Nephron progenitor cell (in vitro differentiated cells): Measurements from ENCODE around the gene UHRF2.
"Not testable (repeated sequence)": the region's sequence is repeated elsewhere in the genome, so short reads cannot be mapped to it uniquely, and the experiment has no call there.

ENCODE experiments used
- DNase-seq: peaks from one replicate; pipeline ENCODE4 v3.0.0; 2021
- H3K27ac Mint-ChIP-seq: 2 replicates; pipeline ENCODE4 v1.8.0; 2021; ENCODE audit warnings: mild to moderate bottlenecking, moderate library complexity, mixed read lengths
- H3K27me3 Mint-ChIP-seq: 2 replicates; pipeline ENCODE4 v1.8.0; 2021; ENCODE audit warnings: mild to moderate bottlenecking, low read depth, mixed read lengths; ENCODE audit not compliant: poor library complexity
- H3K36me3 Mint-ChIP-seq: 2 replicates; pipeline ENCODE4 v1.8.0; 2021; ENCODE audit warnings: low read depth, mixed read lengths
- H3K4me1 Mint-ChIP-seq: 2 replicates; pipeline ENCODE4 v1.8.0; 2021; ENCODE audit warnings: mixed read lengths
- H3K4me3 Mint-ChIP-seq: 2 replicates; pipeline ENCODE4 v1.8.0; 2021; ENCODE audit warnings: mild to moderate bottlenecking, moderate library complexity, mixed read lengths
- H3K9me3 Mint-ChIP-seq: 2 replicates; pipeline ENCODE4 v1.8.0; 2021; ENCODE audit warnings: mild to moderate bottlenecking, moderate library complexity, mixed read lengths
- CTCF ChIP-seq: fragments of 200-600 bp; sonication (generic); IDR thresholded peaks from 2 replicates; pipeline ENCODE4 v1.5.0; 2021; ENCODE audit warnings: antibody characterized with exemption

UHRF2 gene

GRCh38 chr9:6449645-6450044, 36.6 kb downstream of the UHRF2 start:
- Mint-ChIP-seq H3K9me3 (peaks cover 22% of the 10 kb centered on the region), H3K27ac (peak overlapping the region; percentile 78), H3K27me3 (no peaks in the 10 kb centered on the region), H3K4me1 (no peaks in the 10 kb centered on the region), H3K36me3 (peaks cover 61% of the 10 kb centered on the region), H3K4me3 (no peak overlapping the region)
- no peak for DNase-seq
- TF ChIP-seq CTCF: no peak

- no peaks in the 10 kb centered on the region for H3K27me3 Mint-ChIP-seq
- DNase-seq: no peak
- H3K27ac Mint-ChIP-seq: no peak overlapping the region
- peaks cover 66% of the 10 kb centered on the region for H3K36me3 Mint-ChIP-seq
- H3K4me1 Mint-ChIP-seq: no peaks in the 10 kb centered on the region
- H3K9me3 Mint-ChIP-seq: peaks cover 32% of the 10 kb centered on the region
- TF ChIP-seq CTCF: no peak
- no peak overlapping the region for H3K4me3 Mint-ChIP-seq
Observed at GRCh38 chr9:6450641-6451375, 37.8 kb downstream of the UHRF2 start.

DNA sequence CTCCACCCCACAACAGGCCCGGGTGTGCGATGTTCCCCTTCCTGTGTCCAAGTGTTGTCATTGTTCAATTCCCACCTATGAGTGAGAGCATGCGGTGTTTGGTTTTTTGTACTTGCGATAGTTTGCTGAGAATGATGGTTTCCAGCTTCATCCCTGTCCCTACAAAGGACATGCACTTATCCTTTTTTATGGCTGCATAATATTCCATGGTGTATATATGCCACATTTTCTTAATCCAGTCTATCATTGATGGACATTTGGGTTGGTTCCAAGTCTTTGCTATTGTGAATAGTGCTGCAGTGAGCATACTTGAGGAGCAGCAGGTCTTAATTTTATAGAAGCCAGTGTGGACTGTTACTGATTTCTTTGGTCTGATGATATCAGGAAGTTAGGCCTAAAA, 42.3 kb downstream of the UHRF2 start:
- not testable (repeated sequence) for H3K4me1 Mint-ChIP-seq, DNase-seq, H3K27ac Mint-ChIP-seq, H3K27me3 Mint-ChIP-seq, H3K4me3 Mint-ChIP-seq
- Mint-ChIP-seq H3K36me3 (peaks cover 89% of the 10 kb centered on the region), H3K9me3 (peaks cover 59% of the 10 kb centered on the region)

GRCh38 chr9:6458704-6459103, 45.7 kb downstream of the UHRF2 start:
- not testable (repeated sequence) for DNase-seq, H3K4me3 Mint-ChIP-seq, H3K27me3 Mint-ChIP-seq, H3K4me1 Mint-ChIP-seq, H3K27ac Mint-ChIP-seq
- Mint-ChIP-seq H3K9me3 (peaks cover 45% of the 10 kb centered on the region), H3K36me3 (peaks cover 59% of the 10 kb centered on the region)

- H3K4me1 Mint-ChIP-seq: no peaks in the 10 kb centered on the region
- no peak overlapping the region for H3K27ac Mint-ChIP-seq
Observed at GRCh38 chr9:6459718-6460117, 46.7 kb downstream of the UHRF2 start.

DNA sequence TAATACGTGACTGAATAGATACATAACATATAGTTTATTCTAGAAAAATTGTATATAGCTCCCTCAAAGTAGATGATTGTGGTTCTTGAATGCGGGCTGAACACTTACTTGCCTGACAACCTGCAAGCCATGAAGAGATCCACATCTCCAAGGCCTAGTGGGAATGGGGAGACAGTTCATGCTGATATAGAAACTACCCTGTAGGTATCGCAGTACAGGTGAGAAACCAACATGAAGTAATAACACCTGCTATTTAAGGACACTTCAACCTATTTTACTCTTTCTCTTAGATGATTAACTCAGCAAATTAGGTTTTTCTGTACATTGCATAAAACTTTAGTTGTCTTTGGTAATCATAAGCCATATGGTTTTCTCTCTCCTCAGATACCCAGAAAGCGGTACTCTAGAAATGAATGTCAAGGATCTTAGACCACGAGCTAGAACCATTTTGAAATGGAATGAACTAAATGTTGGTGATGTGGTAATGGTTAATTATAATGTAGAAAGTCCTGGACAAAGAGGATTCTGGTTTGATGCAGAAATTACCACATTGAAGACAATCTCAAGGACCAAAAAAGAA, 47.3 kb downstream of the UHRF2 start:
- Mint-ChIP-seq H3K27ac (no peak overlapping the region), H3K27me3 (no peaks in the 10 kb centered on the region), H3K4me3 (no peak overlapping the region), H3K36me3 (peaks cover 55% of the 10 kb centered on the region), H3K4me1 (no peaks in the 10 kb centered on the region), H3K9me3 (peaks cover 30% of the 10 kb centered on the region)
- DNase-seq: no peak
- TF ChIP-seq CTCF: no peak

More at GRCh38 chr9:6459718-6460117, 46.7 kb downstream of the UHRF2 start:
- Mint-ChIP-seq H3K4me3 (no peak overlapping the region), H3K36me3 (peaks cover 55% of the 10 kb centered on the region), H3K9me3 (peaks cover 36% of the 10 kb centered on the region), H3K27me3 (no peaks in the 10 kb centered on the region)
- no peak for TF ChIP-seq CTCF
- no peak for DNase-seq

DNA sequence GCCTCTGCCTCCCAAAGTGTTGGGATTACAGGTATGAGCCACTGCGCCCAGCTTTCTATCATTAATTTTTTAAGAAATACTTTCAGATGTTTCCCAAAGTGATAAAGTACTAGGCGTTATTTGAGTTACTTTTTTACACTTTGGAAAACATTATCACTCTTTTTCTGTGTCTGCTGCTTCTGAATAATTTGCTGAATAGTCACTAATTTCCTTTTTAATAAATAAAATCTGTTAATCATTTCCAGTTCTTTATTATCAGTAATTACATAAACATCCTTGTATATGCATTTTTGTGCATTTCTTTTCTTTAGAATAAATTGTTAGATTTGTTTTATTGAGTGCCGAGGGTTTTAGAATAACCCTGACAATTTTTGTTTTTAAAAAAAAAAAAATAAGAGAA, 48.6 kb downstream of the UHRF2 start:
- DNase-seq: no peak
- no peaks in the 10 kb centered on the region for H3K27me3 Mint-ChIP-seq
- H3K36me3 Mint-ChIP-seq: peaks cover 47% of the 10 kb centered on the region
- no peak overlapping the region for H3K4me3 Mint-ChIP-seq
- H3K4me1 Mint-ChIP-seq: peaks cover 1% of the 10 kb centered on the region
- H3K9me3 Mint-ChIP-seq: peaks cover 20% of the 10 kb centered on the region
- no peak overlapping the region for H3K27ac Mint-ChIP-seq
- TF ChIP-seq CTCF: no peak
